Rectal smooth muscle tissue (tissue), 1 donor: ENCODE results near the gene ULBP2.
"Not testable (repeated sequence)": the region's sequence is repeated elsewhere in the genome, so short reads cannot be mapped to it uniquely, and the experiment has no call there.

ENCODE experiments used
- H3K27ac ChIP-seq: one replicate; pipeline ENCODE4 v1.7.0; 2013; ENCODE audit warnings: low read depth, low read length, inconsistent platforms
- H3K27me3 ChIP-seq: one replicate; pipeline ENCODE4 v1.7.0; 2013; ENCODE audit warnings: low read length; ENCODE audit not compliant: control insufficient read depth, insufficient read depth
- H3K36me3 ChIP-seq: one replicate; pipeline ENCODE4 v1.7.0; 2013; ENCODE audit warnings: low read length; ENCODE audit not compliant: control insufficient read depth, insufficient read depth
- H3K4me1 ChIP-seq: one replicate; pipeline ENCODE4 v1.7.0; 2013; ENCODE audit warnings: low read length; ENCODE audit not compliant: control insufficient read depth, insufficient read depth
- H3K4me3 ChIP-seq: one replicate; pipeline ENCODE4 v1.7.0; 2013; ENCODE audit warnings: low read length
- H3K9ac ChIP-seq: one replicate; pipeline ENCODE4 v1.7.0; 2013; ENCODE audit warnings: low read length

Gene ULBP2

DNA sequence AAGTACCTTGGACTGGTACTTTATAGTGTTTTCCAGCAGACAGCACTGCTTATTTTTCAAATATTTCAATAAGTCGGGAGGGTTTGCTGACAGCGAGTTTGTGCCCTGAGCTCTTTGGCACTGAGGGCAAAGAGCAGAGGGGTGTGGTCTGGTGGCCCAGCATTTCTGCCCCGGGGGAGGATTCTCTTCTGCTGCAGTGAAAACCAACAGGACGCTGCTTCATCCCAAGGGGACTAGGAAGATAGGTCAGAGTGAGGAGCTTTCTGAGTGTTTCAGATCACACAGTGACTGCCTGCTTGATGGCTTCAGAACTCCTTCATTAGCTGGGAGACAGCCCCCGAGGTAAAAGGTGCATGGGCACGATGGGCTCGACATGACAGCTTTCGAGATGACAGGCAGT, 8.6 kb downstream of the ULBP2 start:
- H3K4me3 ChIP-seq, result no peak overlapping the region
- no peak overlapping the region for H3K9ac ChIP-seq
- H3K27me3 ChIP-seq, result peaks cover 14% of the 10 kb centered on the region
- no peaks in the 10 kb centered on the region for H3K36me3 ChIP-seq
- H3K27ac ChIP-seq, result no peak overlapping the region
- no peaks in the 10 kb centered on the region for H3K4me1 ChIP-seq

DNA sequence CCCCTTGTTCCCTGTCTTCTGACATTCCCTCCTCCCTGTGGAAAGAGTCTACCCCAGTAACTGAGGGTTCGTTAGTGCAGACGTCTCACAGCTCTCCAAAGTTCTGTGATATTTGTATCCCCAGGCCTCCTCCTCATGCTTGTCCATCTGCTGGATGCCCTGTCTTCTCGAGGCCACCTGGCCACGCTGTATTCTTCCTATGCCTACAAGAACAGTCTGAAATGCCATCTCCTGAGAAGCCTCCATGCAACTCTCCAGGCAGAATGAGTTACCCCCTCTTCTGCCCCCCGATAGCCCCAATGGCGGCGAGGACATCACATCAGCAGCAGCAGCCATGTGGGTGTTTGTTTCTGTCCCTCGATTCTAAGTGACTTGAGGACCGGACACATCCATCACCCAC, 9.3 kb downstream of the ULBP2 start:
- no peak overlapping the region for H3K27ac ChIP-seq

DNA sequence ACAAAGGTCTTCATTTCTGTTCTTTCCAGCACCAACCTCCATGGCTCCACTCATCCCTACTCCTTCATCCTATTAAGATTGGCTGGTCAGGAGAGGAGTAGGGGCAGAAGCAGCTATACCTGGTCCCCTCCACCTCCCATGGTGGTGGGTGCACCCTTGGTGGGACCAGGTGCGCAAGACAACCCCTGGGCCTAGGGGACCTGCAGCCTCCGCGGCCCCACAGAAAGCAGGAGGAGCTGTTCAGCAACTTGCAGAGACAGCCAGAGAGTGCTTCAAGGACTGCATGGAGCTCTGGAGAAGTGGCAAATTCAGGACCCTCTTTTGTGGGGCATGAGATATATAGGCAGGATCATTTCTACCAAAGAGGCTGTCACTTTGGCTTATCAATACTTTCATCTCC, 9.8 kb downstream of the ULBP2 start:
- H3K4me3 ChIP-seq, result no peak overlapping the region
- H3K27me3 ChIP-seq, result peaks cover 19% of the 10 kb centered on the region
- no peak overlapping the region for H3K9ac ChIP-seq
- H3K4me1 ChIP-seq, result no peaks in the 10 kb centered on the region
- no peak overlapping the region for H3K27ac ChIP-seq
- no peaks in the 10 kb centered on the region for H3K36me3 ChIP-seq

More for the DNA sequence above, 9.3 kb downstream of the ULBP2 start:
- Histone ChIP-seq H3K27me3 (peaks cover 19% of the 10 kb centered on the region), H3K36me3 (no peaks in the 10 kb centered on the region), H3K4me1 (no peaks in the 10 kb centered on the region), H3K4me3 (no peak overlapping the region), H3K9ac (no peak overlapping the region)

DNA sequence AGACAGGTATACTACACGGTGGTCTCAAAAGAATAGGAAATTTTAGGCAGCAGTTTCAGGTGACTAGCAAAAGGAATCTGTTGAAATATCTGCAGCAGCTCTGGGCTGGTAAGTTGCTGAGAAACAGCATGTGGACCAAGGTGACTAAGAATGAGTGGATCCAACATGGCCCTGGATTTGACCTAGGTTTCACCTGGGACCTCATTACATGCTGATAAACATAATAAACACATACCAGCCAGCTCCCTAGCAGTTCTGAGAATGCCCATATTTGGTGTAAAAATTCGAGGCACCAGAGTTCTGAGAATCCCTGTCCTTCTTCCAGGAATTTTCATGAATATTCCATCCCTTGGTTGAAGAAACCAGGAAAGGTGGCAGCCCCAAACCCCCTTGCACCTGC, 11.6 kb downstream of the ULBP2 start:
- not testable (repeated sequence) for H3K9ac ChIP-seq, H3K4me1 ChIP-seq, H3K27ac ChIP-seq, H3K36me3 ChIP-seq, H3K4me3 ChIP-seq
- H3K27me3 ChIP-seq, result peaks cover 14% of the 10 kb centered on the region

DNA sequence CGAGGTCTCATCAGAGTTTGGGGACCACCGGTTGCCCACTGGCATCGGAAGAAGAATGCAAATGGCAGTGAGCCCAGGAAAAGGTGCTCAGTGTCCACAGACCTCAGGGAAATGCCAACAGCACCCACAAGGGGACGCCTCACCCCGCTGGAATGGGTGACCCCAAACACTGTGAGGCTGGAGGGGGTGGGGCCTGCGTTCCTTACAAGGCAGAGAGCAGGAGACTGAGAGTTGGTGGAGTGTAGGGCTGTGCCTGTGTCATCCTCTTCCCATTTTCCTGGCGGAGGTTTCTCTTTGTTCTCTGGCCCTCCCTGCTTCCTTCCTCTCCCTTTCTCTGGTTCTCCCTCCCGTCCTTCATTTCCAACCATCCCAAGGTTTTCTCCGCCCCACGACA, 12.1 kb downstream of the ULBP2 start:
- H3K36me3 ChIP-seq, H3K4me3 ChIP-seq, H3K4me1 ChIP-seq, H3K27ac ChIP-seq, H3K9ac ChIP-seq: not testable (repeated sequence)
- peaks cover 11% of the 10 kb centered on the region for H3K27me3 ChIP-seq

DNA sequence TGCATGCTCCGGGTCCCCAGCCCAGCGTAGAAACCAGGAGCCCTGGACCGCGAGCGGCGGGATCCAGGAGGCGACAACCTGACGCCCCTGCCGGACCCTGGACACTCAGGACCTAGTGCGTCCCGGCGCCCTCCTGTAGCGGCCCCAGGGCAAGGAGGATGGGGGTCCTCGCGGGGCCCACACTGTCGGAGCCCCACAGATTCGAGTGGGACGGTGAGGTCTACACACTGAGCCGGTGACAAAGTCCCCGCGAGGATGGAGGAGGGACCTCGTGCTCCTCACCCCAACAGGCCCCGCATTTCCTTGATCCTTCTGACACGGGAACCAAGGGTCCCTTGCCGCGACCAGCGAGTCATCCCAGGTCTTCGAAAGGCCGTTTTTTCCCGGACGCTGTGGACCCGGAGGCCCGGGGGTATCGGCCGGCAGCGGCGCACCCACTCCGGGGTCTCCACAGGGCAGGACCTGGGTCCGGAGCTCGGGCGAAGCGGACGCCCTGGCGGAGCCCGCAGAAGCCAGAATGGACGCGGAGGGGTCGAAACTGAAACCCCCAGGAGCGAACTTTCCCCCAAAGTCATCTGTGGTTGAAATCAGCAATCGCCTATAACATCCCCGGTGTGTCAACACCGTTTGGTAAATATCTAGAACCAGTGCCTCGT, 12.6 kb downstream of the ULBP2 start:
- H3K4me3 ChIP-seq, H3K36me3 ChIP-seq, H3K4me1 ChIP-seq, H3K9ac ChIP-seq, H3K27ac ChIP-seq: not testable (repeated sequence)
- peaks cover 11% of the 10 kb centered on the region for H3K27me3 ChIP-seq

DNA sequence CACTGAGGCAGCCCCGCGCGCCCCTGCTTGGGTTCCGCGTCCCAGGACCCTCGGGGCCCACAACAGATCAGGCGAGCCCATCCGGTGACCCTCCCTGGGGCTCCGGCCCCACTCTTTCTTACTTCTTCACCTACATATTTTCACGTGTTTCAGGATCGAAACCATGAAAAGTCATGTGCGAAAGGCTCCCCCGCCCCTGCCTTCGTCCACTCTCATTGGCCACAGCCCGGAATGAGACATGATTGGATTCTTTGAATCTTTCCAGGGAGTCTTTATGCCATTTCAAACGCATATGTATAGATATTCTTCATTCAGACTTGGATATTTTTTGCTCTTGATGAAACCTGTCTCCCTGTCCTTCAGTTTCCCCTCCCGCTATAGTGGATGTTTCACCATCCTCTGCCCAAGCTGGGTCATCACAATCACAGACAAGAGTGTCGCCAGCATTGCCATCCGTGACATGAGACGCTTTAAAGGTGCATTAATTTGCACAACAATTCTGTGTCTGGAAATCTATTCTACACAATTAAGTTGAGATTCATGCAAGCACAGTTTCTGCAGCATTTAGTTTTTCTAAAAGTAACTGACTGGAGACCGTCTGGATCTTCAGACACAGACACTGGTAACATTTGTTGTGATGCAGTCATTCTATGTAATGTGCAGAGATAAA, 13.3 kb downstream of the ULBP2 start:
- not testable (repeated sequence) for H3K36me3 ChIP-seq, H3K27ac ChIP-seq, H3K9ac ChIP-seq, H3K4me3 ChIP-seq, H3K4me1 ChIP-seq
- peaks cover 11% of the 10 kb centered on the region for H3K27me3 ChIP-seq

DNA sequence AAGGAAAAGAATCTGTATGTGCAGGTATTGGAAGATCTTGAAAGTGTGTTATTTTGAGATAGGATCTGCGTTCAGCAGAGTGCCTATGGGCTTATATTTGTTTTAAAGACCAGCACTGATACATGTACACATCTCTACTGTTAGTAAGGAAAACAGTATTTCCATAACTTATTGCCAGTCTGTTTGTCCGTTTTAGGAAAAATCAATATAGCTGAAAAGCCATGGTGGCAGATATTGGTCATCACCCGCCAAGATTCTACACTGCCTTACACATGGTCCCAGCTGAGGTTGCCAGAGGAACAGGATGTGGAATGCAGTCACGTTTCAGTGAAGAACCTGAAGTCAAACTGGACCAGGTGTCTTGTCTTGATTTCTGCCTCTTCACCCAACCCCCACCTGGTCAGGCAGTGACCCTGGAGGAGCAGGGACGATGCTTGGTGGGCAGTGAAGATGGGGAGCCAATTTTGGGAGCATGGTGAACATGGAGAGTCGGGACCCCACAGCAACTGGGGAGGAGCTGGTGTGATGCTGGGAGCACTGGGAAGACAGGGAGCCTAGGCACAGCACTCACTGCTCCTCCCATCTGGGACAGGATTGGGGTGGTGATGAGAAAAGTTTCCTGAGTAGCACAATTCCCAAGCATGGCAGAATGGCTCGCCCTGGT, 14.0 kb downstream of the ULBP2 start:
- H3K9ac ChIP-seq, result not testable (repeated sequence)

DNA sequence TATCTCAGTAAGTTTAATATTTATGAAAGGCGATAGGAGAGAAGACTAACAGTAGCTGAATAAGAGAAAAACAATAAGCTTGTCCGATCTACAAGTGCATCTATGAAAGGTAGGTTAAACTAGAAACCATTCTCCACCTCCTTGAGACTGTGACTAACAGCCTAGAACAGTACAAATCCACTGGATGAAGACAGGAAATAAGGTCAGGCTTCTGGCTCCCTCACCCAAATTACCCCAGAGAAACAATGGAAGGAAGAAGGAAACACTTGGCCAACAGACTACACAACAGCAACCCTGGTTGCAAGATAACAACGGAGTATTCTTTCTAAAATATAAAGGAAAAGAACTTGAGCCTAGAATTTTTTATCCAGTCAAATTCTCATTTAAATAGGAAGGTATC, 16.3 kb downstream of the ULBP2 start:
- H3K27me3 ChIP-seq, result peaks cover 20% of the 10 kb centered on the region
- not testable (repeated sequence) for H3K4me3 ChIP-seq, H3K4me1 ChIP-seq, H3K9ac ChIP-seq, H3K36me3 ChIP-seq, H3K27ac ChIP-seq

More for the DNA sequence above, 14.0 kb downstream of the ULBP2 start:
- H3K4me1 ChIP-seq, H3K27ac ChIP-seq, H3K4me3 ChIP-seq, H3K36me3 ChIP-seq: not testable (repeated sequence)
- peaks cover 14% of the 10 kb centered on the region for H3K27me3 ChIP-seq

DNA sequence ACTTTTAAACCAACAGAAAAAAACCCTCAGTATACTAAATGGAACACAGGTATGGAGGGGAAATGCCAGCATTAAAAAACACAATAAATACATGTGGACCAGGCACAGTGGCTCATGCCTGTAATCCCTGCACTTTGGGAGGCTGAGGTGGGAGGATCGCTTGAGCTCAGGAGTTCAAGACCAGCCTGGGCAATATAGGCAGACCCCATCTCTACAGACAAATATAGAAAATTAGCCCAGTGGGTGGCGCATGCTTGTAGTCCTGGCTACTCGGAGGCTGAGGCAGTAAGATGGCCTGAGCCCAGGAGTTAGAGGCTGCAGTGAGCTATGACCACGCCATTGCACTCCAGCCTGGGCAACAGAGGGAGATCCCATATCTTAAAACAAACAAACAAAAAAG, 18.0 kb downstream of the ULBP2 start:
- H3K9ac ChIP-seq, H3K27ac ChIP-seq, H3K4me3 ChIP-seq, H3K36me3 ChIP-seq, H3K4me1 ChIP-seq: not testable (repeated sequence)
- H3K27me3 ChIP-seq, result peaks cover 33% of the 10 kb centered on the region

DNA sequence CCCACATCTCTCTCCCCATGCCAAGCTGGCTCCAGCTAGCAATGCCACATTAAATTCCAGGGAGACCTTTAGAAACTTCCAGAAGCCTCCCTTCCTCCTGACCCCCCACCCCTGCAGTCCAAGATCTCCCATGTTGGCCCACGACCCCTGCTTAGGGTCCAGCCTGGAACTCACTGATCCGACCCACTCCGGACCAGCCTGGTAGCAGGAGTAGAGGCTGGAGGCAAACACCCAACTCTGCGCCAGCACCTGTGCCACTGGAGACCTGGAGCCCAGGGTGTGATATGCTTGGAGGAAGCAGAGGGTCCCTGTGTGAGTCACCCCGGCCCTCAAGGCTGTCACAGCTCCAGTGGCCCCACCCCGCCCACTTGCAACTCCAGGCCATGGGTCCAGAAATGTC, 18.7 kb downstream of the ULBP2 start:
- H3K27me3 ChIP-seq, result peaks cover 40% of the 10 kb centered on the region
- H3K4me1 ChIP-seq, result peaks cover 5% of the 10 kb centered on the region
- H3K9ac ChIP-seq, result no peak overlapping the region
- no peak overlapping the region for H3K4me3 ChIP-seq
- no peak overlapping the region for H3K27ac ChIP-seq
- H3K36me3 ChIP-seq, result no peaks in the 10 kb centered on the region

DNA sequence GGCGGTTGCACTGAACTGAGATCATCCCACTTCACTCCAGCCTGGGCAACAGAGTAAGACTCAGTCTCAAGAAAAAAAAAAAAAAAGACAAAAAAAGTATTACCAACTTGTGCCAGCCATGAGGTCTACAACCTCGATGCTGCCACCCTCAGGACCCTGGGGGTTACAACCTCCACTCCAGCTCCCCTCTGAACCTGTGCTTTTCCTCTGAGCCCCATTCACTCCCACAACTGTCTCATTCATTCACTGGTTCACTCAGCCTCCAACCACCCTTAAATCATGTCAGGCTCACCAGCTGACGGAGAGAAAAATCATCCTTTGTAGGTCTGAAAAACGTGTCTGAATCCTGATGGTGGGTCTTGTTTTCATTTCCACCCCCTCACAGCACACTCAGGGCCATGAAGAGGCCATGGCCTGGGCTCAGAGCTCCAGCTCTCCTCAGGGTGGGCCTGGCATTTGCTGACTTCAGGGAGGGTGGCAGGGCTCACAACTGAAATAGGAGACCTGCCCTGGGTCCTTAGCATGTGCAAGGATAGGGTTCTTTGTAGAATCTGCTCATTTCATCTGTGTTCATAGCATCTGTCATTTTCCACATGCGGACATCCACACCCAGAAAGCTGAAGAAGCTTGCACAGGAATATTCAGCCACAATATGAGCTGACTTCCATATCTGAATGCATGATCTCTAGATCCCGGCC, 20.1 kb downstream of the ULBP2 start:
- Histone ChIP-seq H3K9ac (no peak overlapping the region), H3K27ac (no peak overlapping the region), H3K4me3 (no peak overlapping the region), H3K27me3 (peaks cover 38% of the 10 kb centered on the region), H3K36me3 (no peaks in the 10 kb centered on the region), H3K4me1 (peaks cover 5% of the 10 kb centered on the region)
